Renal pelvis (tissue), 4 donors: ENCODE results near the gene DPP10. TPM values are rescaled to one million over a fixed set of nuclear protein-coding genes. Genes with fewer than 3 reads are reported as not detected.
A peak's percentile ranks its signal among the peaks of the same experiment; 100 is the strongest.

Experiments used
- DNase-seq: peaks from one replicate; pipeline ENCODE4 v3.0.0-alpha.2; 2013
- polyA plus RNA-seq, 3 donors: library from polyadenylated mRNA; unstranded; fragments of 120-200 nt; gene quantifications; one replicate each; pipeline ENCODE4 v1.2.1, GENCODE V29; 2013; ENCODE audit not compliant: insufficient read length in 3 of 3

Gene DPP10
- polyA plus RNA-seq, 3 donors, result 8.5 to 12.1 (median 10.2) TPM

- DNase-seq, result no peak
Observed at GRCh38 chr2:115119086-115119485, 676.6 kb downstream of the DPP10 start.

DNA sequence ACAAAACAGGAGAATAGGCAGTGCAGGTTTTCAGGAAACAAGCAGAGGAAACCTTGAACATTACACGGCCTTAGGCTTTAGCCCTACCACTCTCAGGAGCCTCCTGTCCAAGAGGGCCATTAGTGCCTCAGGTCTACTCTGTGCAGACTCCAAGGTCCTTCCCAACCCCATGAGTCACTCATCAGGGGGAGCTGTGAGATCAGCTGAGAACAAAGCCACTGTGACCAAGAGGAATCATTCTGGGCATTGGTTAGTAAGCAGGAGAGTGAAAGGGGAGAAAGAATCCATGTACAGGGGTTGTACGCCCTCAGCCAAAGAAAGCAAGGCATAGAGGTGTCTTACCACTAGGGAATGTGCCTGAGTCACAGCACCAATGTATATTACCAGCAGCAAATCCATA is 680.3 kb downstream of the DPP10 start:
- DNase-seq, result no peak

DNA sequence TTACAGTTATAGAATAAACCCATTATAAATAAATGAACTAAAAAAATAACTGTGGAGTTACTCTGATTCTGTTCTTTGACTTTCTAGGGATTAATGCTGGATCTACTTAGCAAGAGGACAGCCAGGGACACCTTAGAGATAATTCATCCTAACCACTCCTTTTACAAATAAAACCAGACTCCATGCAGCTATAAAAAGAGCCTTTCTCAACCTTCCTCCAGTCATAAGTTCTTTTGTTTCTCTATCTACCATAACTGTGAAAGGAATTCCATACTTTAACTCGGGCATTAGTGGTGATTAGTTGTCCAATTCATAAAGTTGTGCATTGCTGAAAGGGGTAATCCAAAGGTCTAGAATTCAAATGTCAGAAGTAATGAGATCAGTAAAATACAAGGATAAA is 682.4 kb downstream of the DPP10 start:
- DNase-seq, result no peak

GRCh38 chr2:115129536-115129935 is 687.1 kb downstream of the DPP10 start:
- DNase-seq, result no peak

DNA sequence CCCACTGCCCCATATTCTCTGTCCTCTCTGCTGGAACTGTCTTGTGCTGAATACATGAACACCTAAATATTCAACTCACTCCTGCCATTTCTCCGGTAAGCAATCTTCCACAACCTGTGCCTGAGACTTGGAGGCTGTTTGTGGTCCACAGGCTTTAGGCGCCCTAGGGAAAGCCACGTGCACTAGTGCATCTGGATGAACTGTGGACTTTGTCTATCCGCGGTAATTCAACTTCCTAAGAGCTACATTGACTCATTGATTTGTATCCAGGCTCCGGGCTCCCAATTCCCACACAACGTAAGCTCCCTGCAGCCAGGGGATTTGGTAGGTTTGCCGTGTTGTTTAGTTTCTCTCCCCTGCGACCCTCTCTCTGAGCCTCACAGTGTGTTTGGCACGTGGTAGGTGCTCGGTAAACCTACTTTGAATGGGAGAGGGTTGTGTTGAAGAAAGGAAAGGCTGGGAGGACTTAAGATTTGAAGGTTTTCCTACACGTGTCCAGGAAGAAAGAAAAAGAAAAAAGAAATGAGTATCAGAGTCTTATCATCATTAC is 718.2 kb downstream of the DPP10 start:
- DNase-seq, result no peak

GRCh38 chr2:115161081-115161770 is 718.8 kb downstream of the DPP10 start:
- peak; percentile 74 for DNase-seq

- DNase-seq, result peak; percentile 52
Observed at GRCh38 chr2:115161771-115162493, 719.5 kb downstream of the DPP10 start.

DNA sequence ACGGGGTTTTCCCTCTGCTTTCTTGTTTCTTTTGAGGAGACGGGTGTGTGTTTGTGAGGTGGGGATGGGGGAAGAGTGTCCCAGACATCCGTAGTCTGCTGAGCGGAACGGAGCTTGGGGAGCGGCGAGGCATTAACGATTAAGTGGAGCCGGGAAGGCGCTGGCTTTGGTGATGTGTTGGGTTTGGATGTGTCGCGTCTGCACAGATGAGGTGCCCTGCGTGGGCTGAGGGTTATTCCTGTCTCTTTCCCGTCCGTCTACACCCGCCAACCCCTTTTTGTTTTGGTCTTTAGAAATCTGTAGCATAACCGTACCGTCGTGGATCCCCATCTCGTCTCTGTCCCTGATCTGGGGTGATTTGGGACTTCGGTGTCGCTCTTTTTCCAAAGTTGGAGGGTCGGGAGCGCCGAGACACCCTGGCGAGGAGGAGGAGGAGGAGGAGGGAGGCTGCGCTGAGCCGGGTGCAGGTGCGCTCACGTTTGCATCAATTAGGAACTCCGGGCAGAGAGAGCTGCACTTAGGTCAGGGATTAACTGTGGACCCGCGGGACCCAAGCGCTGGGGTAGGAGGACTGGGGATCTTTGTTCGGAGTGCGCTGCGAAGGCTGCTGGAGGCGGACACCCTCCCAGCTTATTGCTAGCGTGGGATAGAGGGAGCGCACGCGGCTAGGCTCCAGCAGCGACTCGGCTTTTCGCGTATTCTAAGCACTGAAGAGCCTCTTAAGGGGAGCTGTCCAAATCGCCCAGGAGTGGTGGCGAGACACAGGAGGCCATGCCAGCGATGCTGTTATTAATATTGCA is 720.3 kb downstream of the DPP10 start:
- DNase-seq, result no peak

DNA sequence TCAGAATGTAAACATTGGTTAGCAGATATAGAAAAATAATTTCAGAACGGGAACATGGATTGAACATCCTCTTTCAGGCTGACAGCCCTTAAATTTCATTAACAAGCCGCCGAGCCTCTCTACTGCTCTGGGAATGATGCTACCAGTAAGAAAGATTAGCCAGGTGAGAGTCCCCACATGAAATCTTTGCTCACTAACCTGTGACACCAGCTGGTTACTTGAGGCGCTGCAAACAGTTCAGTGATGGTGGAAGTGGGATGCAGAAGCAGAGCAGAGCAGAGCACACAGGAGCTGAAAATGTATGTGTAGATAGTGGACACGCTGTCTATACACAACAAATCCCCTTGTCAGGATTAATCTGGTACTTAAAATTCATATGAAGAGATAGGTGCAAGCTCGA is 721.1 kb downstream of the DPP10 start:
- no peak for DNase-seq

GRCh38 chr2:115165529-115166109 is 723.2 kb downstream of the DPP10 start:
- DNase-seq, result peak; percentile 54

DNA sequence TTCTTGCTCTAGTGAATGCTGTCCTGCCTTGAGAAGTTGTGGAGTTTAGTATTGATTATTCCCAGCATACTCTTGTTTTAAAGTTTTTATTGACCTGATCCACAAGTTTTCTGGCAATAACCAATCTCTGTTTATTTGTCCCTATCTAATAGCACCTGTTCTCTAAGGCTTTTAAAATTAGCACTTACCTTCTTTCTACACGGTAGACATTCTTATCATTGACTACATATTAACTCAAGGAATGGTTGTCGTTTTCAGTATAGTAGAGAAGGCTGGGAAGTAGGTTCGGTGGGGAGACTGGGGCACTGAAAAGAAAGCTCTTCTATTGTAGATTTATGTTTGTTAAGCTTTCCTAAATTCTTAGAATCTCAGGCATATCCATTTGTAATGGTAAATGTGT is 726.0 kb downstream of the DPP10 start:
- DNase-seq, result no peak

DNA sequence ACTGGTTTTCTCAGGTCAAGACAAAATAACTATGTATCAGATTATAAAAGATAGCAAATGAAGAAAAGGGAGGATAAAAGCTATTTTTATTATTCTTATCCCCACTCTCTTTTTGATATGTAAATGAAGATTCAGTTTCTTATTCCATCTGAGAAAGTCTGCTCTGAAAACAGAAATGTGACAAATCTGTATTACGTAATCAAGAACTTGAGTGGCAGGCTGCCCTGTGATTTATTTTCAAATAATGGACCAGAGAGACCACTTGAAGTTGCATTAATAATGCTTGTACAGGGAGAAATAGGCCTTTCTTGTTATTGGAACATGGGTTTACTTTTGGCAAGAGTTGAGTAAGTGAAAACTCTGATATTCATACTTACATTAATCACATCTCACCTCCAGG is 727.4 kb downstream of the DPP10 start:
- DNase-seq, result no peak

DNA sequence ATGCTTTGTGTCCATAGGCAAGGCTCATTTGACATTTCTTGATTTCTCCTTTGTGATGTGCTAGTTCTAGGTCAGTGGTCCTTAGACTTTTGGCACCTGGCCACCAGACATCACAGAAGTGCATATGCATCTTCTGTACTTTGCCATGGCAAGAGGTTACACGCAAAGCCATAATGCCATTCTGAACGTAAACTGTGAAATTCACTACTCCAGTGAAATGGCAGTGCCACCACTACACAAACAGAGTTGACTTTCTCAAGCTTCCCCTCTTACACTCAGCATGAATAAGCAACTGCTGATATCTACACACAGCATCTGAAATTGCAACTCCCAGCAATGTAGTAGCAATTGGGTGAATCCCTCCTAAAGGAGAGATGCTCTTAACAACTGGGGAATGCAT is 729.3 kb downstream of the DPP10 start:
- no peak for DNase-seq

- no peak for DNase-seq
Observed at GRCh38 chr2:115174651-115175050, 732.2 kb downstream of the DPP10 start.

GRCh38 chr2:115183144-115183543 is 740.7 kb downstream of the DPP10 start:
- no peak for DNase-seq

- DNase-seq, result no peak
Observed at GRCh38 chr2:115190459-115190858, 748.0 kb downstream of the DPP10 start.

GRCh38 chr2:115194623-115195022 is 752.2 kb downstream of the DPP10 start:
- DNase-seq, result no peak

DNA sequence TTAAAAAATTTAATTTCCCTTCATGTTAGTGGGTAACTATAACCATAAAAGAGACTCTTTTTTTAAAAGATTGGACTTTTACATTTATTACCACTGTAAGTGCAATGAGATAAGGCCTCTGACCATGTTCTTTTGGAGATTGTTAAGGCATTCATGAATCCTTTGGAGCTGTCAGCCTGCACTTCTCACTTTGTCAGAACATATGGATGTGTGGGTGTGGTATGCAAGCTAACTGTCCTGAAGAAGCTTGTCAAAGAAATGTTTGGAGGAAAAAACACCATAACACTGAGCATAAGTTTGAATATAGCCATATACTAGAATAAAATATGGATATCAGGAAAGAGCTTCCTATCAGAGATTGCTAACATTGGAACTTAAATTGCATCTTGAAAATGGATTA is 754.1 kb downstream of the DPP10 start:
- no peak for DNase-seq

- DNase-seq, result peak; percentile 79
Observed at GRCh38 chr2:115199966-115200365, 757.5 kb downstream of the DPP10 start.

DNA sequence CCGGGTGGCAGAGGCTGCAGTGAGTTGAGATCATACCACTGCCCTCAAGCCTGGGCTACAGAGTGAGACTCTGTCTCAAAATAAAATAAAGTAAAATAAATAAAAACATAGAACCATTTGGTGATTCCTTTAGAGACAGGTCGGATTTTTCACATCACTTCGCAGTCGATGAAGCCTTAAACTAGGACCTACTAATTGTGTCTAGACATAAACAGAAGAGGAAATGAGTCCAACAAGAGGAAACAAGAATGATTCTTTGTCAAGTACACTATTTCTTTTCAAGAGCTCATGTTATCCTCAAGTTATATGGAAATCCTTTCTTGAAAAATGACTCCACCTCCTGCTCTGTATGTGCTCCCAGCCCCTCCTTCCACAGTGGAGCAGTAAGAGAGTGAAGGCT is 758.9 kb downstream of the DPP10 start:
- no peak for DNase-seq

GRCh38 chr2:115208493-115209164 is 766.2 kb downstream of the DPP10 start:
- no peak for DNase-seq

DNA sequence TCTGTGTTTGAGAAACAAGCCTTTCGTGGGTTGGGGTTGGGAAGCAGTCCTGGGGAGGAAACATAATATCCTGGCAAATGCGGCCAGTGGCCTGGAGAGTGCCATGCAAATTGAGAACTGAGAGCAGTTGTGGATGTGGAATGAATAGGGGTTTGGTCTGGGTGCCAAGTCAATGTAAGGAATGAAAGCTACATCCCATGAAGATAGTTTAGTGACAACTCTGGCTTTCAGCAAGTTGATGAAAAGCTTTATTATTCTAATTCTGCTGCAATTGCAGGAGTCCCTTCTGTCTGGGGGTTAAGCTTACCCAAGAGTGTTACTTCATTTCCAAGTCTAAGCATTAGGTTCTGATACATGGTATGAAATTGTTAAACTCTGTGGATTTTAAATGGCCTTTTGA is 771.6 kb downstream of the DPP10 start:
- DNase-seq, result no peak
